Cerebellar nuclear complex (tissue), 1 donor: Measurements from ENCODE around the gene SH2D6.
"Not testable (repeated sequence)": the region's sequence is repeated elsewhere in the genome, so short reads cannot be mapped to it uniquely, and the experiment has no call there.

Experiments used
- DNase-seq, 2 experiments: peaks; one replicate each; lab custom pipeline; 2025; lab: John Stamatoyannopoulos, UW

Gene SH2D6

GRCh38 chr2:85418132-85419008 lies at the start of gene SH2D6:
Gene SH2D6, plus strand, starts transcription at chr2:85418714. Its CDS starts 10,752 bp downstream, at chr2:85429466.
- DNase-seq, result peak; percentile 29 to 83

- no peak for DNase-seq
These were observed 49.6 kb upstream of the SH2D6 start for GRCh38 chr2:85368921-85369320.

DNA sequence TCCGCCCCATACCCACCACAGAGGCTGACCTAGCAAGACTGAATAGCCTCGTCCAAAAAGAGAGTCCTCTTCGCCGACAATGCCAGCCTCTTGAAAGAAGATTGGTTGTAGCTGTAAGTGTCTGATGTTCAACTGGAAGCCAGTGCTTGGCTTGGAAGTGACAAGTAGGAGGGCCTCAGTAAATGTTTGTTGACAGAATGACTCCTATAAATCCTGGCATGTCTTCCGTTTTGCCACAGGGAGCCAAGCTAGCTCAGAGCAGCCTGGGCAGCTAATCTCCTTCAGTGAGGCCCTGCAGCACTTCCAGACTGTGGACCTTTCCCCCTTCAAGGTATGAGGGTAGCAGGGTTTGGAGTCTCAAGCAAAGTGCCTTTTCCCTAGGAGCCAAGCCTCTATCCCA lies 49.0 kb upstream of the SH2D6 start:
- DNase-seq, result no peak

DNA sequence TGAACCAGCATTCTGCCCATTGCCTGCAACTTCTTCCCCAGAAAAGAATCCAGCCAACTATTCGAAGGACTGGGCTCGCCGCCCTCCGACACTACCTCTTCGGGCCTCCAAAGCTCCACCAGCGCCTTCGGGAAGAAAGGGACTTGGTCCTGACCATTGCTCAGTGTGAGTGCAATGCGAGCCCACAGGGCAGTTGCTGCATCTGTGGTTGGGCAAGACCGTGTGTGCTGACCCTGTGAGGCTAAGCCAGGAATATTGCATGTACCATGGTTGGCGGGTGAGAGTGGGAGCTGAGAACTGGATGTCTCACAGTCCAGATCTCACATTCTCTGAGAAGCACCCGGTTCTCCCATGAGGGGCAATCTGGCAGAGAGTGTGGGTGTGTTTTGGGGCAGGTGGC lies 47.5 kb upstream of the SH2D6 start:
- no peak for DNase-seq

GRCh38 chr2:85376291-85377065 lies 42.0 kb upstream of the SH2D6 start:
- DNase-seq, result no peak

GRCh38 chr2:85377083-85377482 lies 41.4 kb upstream of the SH2D6 start:
- DNase-seq, result no peak

- no peak for DNase-seq
These were observed 40.3 kb upstream of the SH2D6 start for GRCh38 chr2:85378257-85378656.

DNA sequence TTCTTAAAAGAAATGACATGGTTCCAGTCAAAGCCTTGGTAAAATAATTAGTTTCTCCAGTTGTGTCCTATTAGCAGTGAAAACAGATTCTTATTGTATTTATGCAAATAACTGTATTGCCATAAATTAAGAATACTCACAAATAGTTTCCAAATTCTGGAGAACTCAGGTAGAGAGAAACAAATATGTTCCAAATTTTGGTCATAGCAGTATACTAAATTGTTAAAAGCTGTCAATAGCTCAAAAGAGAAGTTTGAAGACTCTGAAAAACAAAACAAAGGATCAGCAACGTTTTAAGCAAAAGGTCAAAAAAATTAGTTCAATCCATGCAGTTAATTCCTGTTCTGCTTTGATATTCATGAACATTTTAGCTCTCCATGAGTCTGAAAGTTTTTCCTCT lies 38.5 kb upstream of the SH2D6 start:
- DNase-seq, result no peak

DNA sequence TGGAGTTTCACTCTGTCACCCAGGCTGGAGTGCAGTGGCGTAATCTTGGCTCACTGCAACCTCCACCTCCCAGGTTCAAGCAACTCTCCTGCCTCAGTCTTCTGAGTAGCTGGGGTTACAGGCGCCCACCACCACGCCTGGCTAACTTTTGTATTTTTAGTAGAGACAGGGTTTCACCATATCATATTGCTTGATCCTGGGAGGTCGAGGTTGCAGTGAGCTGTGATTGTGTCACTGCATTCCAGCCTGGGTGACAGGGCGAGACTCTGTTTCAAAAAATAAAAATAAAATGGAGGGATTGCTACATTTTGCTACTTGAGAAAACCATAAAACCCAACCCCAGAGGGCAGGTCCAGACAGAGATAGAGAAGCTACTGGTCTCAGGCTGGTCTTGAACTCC lies 35.4 kb upstream of the SH2D6 start:
- DNase-seq, result not testable (repeated sequence)

DNA sequence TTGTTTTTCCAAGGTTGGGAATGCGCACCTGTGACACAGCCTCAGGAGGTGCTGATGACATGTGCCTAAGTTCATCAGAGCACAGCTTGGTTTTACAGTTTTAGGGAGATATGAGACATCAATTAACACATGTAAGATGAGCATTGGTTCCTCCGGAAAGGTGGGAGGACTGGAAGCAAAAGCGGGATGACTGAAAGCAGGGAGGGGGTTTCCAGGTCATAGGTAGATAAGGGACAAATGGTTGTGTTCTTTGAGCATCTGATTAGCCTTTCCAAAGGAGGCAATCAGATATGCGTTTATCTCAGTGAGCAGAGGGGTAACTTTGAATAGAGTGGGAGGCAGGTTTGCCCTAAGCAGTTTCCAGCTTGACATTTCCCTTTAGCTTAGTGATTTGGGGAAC lies 34.7 kb upstream of the SH2D6 start:
- DNase-seq, result no peak

- no peak for DNase-seq
These were observed 32.8 kb upstream of the SH2D6 start for GRCh38 chr2:85385746-85386145.

DNA sequence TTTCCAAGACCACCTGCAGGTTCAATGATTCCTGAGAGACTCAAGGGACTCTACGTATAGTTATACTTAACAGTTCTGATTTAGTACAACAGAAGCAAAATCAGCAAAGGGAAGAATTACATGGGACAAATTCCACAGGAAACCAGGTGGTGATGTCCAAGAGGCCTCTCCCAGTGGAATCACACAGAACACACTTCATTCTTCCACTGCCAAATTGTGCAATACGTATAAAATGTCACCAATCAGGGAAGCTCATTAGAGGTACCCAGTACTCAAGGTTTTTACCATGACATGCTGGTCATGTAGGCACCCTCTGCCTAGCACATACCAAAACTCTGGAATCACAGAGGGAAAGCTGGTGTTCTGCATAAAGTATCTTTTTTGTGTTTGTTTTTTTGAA lies 30.8 kb upstream of the SH2D6 start:
- no peak for DNase-seq

- DNase-seq, result no peak
These were observed 29.5 kb upstream of the SH2D6 start for GRCh38 chr2:85388878-85389538.

DNA sequence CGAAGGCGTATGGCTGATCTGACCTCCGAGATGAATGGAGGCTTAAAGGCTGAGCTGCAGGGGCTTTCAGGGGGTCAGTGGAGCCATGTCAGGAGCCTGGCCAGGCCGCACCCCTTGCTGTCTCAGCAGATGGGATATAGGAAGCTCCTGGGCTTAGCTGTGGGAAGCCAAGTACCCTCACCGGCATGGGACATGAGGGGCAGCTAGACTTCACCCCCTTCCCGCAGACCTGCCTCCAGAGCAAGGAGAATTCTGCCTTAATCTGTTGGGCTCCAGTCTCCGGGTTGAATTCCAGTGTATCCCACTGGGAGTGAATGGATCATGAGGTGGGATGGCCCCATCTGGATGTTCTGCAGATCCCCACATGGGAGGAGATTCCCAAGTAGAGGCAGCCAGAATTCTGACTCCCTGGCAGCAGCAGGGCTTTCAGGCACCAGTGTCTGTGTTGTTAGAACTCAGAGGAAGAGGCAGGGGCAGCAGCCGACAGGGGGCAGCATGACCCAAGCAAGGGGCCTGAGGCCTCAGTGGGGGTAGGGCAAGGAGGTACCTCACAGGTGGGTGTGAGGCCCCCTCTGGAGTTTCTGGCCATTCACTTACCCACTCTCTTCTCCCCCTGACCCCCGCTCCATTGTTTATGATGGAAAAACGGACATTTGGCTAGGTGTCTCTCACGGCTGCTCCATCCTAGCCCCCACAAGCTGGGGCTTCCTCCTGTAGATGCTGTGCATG lies 27.4 kb upstream of the SH2D6 start:
- no peak for DNase-seq

- no peak for DNase-seq
These were observed 24.7 kb upstream of the SH2D6 start for GRCh38 chr2:85393836-85394235.

- DNase-seq, result peak; percentile 58 to 85
These were observed 24.2 kb upstream of the SH2D6 start for GRCh38 chr2:85394261-85394681.

DNA sequence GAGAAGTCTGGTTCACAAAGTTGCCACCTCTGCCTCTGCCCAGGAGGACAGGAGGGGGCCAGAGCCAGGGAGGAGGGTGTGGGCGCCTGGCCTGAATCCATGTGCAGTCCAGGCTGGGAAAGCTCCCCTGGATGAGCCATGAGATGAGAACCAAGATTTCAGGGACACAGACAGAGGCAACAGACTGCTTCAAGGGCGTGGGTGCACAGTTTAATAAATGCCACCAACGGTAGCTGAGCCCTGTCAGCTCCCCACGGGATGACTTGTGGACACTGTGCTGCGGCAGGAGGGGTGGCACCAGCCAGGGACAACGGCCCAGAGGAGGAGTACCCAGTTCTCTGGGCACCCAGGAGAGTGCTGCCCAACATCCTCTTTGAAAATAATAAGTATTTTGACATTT lies 23.5 kb upstream of the SH2D6 start:
- no peak for DNase-seq

DNA sequence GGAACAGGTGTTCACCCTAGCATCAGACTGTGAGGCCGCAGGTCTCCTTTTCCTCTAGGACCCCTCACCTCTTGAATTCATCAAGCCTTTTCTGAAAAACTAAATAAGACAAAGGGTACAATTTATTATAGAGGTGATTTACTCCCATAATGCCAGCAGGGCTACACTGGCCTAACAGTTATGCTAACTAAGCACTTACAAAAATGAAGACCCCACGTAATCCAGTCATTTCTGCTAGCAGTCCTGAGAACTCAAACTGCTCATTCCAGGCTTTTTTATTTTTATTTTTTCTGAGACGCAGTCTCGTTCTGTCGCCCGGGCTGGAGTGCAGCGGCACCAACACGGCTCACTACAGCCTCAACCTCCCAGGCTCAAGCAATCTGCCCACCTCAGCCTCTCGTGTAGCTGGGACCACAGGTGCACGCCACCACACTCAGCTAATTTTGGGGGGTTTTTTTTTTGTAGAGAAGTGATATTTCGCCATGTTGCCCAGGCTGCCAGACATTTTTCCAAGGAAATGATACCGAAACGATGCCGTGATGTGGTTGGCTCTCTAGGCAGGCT lies 22.5 kb upstream of the SH2D6 start:
- no peak for DNase-seq

GRCh38 chr2:85396531-85397470 lies 21.7 kb upstream of the SH2D6 start:
- DNase-seq, result no peak

DNA sequence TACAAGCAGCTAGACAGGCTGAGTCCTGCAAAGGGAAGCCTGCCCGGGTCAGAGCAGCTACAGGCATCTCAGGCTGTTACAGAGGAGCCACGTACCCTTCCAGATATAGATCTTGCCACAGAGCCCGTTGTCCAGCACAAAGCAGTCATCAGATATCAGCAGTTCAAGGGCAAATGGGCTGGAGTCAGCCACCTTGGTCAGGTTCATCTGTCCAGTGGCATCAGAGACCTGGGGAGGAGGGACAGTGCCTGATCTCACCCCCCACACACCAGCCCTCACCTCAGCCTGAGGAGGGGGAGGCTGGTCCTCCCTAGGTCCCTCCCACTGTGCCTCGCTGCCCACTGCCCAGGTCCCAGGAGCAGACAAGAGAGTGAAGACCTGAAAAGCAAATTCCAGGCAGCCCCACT lies 20.6 kb upstream of the SH2D6 start:
- DNase-seq, result no peak
